HG02623 (cell line): ENCODE results near the gene RNF141.

Experiments used
- ATAC-seq: cut with Tn5 transposase; IDR thresholded peaks from one replicate; pipeline ENCODE4 v1.9.1; 2021; ENCODE audit warnings: moderate library complexity; ENCODE audit not compliant: unreplicated experiment

The RNF141 gene

DNA sequence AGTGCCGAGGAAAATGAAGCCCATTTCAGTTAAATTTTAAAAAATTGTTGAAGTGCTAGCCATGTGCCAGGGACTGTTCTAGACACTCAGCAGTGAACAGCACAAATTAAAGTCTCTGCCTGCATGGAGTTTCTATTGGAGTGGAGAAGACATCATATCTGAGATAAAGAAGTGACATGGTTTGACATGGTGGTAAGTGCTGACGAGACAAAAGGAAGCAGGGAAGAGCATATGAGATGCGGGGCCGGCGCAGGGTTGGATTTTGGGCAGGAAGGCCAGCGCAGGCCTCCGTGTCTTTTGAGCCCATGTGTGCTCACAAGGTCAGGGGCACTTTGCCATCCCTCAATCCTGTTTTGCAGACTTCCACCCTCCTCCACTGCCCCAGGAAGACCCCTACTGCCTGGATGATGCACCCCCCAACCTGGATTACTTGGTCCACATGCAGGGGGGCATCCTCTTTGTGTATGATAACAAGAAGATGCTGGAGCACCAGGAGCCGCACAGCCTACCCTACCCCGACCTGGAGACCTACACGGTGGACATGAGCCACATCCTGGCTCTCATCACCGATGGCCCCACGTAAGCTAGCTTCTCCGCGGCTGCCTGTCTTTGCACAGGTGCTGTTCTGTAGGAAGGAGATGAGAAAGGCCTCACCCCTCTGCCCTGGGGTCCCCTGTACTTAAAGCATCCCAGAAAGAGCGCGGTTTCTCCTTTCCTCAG, 56.4 kb downstream of the RNF141 start:
- ATAC-seq, result no peak

DNA sequence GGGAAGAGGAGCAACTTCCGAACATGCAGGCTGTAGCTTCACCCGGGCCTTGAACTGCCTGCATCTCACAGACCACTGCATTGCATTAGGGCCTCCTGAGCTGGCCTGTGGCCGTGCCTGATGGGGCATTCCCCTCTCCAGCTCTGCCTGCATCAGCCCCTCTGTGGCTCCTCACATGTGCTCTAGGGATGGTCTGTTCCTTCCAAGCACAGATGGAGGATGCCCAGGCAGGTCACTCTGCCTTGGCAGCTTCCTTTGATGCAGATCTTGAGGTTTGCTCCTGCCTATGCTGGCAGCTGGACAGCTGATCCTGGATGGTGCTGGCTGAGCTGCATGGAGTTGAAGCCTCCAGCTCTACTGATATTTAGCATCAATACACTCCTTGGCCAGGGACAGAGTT, 57.4 kb downstream of the RNF141 start:
- no peak for ATAC-seq

DNA sequence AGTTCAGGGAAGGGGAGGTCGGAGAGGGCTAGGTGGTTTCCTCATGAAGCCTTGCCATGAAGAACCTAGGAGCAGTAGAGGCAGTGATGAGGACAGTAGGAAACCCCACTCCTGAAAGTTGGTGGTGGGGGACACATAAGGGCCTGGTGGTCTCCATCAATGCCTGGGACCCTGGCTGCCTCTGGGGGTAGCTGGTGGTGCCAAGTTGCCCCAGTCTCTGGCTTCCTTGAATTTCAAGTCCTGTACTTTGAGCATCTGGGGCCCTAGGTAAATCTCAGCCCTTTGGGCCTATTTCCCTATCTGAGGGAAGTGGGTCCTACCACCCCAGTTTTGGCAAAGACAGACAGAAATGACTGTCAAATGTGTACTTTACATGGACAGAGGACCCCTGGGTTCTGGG, 57.8 kb downstream of the RNF141 start:
- no peak for ATAC-seq

DNA sequence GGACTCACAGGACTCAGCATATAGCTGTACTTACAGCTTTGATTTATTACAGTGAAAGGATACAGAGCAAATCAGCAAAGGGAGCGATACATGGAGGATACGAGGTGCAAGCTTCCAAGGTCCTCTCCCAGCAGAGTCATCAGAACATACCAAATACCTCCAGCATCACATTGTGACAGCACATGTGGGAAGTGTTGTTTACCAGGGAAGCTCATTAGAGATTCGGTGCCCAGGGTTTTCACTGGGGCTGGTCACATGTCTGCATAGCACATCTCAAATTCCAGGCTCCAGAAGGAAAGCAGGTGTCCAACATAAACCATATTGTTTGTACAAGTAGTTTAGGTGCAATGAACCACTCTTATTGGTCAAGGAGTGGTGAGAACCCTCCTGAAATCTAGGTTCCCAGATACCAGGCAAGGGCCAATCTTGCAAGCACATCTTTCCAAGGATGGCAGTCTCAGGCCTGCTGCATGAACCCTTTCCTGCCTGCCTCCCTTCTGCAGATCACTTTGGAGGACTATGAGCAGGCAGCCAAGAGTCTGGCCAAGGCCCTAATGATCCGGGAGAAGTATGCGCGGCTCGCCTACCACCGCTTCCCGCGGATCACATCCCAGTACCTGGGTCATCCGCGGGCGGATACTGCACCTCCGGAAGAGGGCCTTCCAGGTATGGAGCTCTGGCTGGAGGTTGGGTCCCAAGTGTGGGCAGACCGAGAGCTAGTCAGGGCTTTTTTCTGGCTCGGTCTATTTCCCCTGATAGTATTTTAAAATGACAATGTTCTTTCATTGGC, 59.2 kb downstream of the RNF141 start:
- ATAC-seq, result no peak

DNA sequence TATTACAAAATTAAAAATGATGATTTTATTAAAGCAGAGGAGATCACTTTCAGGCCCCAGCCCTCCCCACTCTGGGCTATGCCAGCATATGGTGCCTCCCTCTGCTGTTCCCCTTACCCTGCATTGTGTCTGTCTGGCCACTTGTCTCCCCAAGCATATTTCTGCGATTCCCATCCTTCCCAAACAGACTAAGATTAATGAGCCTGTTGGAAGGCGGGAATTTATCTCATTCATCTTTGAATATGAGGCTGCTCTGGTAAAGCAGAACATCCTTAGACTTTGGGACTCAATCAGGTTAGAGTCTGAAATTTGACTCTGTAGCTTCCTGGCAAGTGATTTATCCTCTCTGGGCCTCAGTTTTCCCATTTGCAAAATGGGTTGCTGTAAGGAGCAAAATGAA, 60.2 kb downstream of the RNF141 start:
- no peak for ATAC-seq

DNA sequence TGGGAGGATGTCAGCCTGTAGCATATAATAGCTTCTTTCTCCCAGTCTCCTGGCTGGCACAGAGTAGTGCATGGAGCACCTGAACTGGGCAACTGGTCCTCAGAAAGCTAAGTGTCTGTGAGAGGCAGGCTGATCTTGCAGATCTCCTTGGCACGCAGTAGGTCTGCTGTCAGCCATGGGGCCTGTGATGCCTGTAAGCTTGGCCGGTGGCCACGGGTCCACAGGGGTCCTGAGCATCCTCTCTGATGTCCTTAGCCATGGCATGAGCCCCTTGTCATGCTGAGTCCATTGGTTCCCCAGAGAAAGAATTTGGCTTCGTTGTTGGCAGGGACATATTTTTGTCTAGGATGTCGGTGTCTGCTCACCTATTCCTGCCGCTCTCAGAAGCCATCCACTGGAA, 61.0 kb downstream of the RNF141 start:
- no peak for ATAC-seq

DNA sequence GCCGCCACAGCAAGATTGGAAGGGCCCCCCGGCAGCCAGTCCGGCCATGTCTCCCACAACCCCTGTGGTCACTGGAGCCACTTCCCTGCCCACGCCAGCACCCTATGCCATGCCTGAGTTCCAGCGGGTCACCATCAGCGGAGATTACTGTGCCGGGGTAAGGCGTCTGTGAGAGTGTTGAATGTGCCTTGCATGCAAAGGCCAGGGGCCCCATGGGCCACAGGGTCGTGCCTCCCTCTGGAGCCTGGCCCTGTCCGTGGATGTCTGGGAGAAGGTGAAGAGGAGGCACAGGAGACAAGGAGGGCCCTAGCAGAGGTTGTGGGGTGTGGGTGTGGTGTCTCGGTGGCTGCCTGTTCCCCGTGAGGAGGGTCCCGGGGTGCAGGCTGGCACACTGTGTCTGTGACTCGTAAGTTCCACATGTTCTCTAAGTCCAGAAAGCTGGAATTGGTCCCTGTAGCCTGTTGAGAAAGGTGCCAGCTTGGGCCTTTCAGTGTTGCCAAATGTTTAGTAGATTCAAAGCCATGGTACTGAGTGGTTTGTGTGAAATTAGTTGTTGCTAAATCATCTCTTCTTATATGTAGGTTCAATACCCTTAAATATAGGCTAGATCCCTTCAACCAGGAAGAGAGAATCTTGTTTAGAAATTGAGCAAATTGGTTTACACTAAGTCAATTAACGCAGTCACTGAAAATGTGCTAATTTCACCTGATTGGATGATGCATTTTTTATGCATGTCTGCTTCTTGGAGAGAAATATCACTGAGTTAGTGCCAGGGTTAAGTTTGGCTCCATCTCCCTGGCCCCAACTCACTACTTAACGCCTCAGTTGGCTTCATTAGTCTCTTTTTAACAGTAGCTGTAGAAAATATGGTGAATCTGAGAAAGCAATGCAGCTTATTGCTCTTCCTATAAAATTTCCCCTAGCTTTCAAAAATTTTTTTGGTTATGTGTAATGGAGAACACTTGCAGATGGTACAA, 62.1 kb downstream of the RNF141 start:
- ATAC-seq, result no peak

DNA sequence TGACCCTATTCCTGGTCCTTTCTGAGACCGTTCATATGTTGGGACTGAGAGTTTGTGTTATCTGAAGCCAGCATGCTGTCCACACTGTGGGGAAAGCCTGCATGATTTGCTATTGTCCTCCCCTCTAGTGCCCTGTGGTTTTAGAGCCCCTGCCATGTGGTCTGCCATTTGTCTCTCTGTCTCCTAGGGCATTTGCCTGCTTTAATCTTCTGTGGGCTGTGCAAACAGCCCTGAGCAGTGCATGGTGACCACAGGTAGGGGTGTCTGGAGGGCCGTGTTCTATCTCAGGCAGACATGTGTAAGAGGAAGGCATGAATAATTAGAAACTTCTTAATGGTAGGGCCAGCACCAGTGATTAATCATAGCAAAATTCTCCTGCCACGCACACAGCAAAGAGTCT, 62.9 kb downstream of the RNF141 start:
- ATAC-seq, result no peak

DNA sequence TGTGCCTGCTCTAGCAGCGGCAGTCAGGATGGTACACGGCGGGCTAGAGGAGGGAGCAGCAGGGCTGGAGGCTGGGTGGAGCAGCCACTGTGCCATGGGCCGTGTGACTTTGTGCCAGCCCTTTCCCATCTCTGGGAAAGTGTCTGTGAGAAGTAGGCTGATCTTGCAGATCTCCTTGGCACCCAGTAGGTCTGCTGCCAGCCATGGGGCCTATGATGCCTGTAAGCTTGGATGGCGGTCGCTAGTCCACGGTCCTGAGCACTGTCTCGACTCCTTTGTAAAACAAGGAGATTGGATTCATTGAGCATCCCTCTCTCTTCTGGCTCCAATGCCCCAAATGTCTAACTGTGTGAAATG, 63.3 kb downstream of the RNF141 start:
- ATAC-seq, result no peak

DNA sequence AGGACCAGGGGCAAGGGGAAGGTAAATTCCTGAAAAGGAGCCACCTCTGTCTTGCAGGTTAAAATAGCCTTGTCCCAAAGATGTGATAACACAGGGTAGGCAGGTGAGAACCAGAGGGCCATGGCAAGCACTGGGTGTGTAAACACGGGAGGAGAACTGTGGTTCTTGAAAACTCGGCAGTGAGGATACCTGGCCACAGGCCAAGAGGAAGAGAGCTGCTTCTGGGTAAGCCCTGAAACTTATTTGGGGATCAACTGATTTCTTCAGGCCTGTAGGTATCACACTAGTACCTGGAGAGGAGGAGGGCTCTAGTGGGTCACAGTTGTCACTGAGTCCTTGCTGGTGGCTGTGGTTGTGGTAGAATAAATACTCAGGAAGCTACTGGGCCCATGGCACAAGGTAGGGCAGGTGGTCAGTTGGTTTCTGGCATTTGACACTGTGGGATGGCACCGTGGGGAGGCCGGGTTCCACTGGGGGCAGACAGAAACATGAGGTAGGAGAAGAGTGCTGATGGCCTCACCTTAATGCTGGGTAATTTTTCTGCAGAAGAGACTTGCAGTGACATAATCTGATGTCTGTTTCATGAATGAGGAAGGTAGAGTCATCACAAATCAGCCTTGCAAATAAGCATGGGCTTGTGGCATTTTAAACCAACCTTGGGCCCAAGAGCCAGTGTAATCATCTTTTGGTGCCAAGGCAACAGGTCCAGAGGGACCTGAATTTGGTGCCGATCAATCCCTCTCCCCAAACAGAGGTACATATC, 63.9 kb downstream of the RNF141 start:
- ATAC-seq, result no peak

DNA sequence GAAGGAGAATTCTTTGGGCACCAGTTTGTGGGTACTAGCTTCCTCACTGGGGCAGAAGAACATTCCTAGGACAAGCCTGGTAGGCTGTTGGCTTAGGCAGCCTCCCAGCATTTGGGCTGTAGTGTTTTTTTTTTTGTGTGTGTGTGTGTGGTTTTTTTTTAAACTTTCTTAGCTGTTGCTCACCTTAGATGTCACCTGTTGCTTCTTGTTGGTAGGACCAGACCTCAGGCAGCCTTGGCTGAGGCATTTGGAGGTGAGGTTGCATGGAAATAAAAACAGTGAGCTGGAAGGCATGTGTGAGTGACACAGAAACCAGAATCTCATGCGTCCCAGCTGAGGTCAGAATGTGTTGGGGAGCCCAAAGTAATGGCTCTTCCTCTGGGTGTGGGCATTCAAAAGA, 64.6 kb downstream of the RNF141 start:
- ATAC-seq, result no peak

DNA sequence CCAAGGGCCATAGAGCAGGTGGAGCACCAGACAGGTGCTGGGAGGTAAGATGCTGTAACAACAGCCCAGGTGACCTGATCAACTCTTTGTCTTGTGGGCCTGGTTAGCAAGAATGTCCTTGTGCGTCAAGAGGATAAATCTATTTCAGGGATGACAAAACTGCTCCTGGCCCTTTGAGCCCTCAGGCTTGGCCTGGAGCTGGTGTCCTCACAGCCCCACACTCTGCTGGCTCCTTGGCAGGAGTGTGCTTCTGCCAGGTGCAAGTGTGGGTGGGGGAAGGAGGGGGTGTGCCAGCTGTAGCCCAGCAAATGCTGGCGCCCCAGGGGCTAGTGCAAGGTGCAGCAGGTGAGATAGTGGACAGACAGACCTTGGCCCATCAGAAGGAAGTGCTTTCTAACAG, 66.4 kb downstream of the RNF141 start:
- ATAC-seq, result no peak

DNA sequence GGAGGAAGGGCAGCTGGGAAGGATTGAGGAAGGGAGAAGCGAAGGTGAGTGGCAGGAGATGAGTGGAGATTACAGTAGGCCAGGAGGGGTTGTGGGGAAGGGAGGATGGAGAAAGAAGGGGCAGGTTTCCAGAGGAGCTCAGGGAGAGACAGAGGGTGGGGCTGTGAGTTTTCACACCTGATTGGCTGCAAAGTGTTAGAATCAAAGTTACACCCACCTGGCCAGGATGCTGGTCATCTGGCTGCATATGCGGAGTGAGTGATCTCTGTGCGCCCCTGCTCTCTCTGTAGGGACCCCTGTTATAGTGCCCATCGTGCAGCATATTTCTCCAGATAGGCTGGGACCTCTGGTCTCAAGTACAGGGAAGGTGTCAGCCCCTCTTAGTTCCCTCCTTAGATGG, 67.6 kb downstream of the RNF141 start:
- no peak for ATAC-seq

DNA sequence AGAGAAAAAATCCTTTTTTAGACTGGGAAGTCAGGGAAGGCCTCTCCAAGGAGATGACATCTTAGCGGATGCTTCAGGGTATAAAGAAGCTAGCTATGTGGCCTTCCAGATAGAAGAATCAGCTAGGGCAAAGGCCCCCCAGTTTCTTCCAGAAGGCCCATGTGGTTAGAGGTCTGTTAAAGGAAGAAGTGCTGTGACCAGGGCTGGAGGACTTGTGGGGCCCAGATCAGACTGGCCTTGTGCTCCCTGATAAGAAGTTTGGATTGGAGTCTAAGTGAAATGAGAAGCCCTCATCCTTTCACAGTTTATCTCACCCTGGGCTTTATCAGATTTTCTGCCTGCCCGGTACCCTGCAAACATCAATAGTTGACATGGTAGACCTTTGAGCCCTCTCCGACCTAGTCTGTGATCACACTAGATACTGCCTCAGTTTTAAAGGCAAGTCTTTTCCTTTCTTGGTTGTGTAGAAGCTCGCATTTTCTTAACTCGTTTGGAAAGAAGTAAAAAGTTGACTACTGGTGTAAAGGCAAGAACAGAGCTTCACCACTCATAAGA, 78.2 kb downstream of the RNF141 start:
- ATAC-seq, result no peak
